Adipose tissue (tissue), 3 donors: Measurements from ENCODE around the gene IL20RA. TPM values are rescaled to one million over a fixed set of nuclear protein-coding genes. Genes with fewer than 3 reads are reported as not detected.

Experiments used
- H3K27ac ChIP-seq: one replicate; pipeline ENCODE4 v1.5.1; 2013; ENCODE audit warnings: low read depth, low read length
- WGBS, 3 donors: extraction: QIAGEN DNeasy Blood & Tissue Kit; methylation state at CpG; one replicate each; pipeline ENCODE4 v1.1.7; 2013; 5-methylcytosine and 5-hydroxymethylcytosine counted together
- polyA plus RNA-seq, 3 donors: library from polyadenylated mRNA; stranded (reverse); fragments of 200-250 nt; gene quantifications; one replicate each; pipeline ENCODE4 v1.2.3, GENCODE V29; 2013
- donor health status: healthy with polysubstance abuse.
- donor health status: Bipolar disorder and iron deficiency.
- donor health status: healthy.

The IL20RA gene
- polyA plus RNA-seq, 3 donors: 1.0 to 3.3 (median 1.5) TPM

DNA sequence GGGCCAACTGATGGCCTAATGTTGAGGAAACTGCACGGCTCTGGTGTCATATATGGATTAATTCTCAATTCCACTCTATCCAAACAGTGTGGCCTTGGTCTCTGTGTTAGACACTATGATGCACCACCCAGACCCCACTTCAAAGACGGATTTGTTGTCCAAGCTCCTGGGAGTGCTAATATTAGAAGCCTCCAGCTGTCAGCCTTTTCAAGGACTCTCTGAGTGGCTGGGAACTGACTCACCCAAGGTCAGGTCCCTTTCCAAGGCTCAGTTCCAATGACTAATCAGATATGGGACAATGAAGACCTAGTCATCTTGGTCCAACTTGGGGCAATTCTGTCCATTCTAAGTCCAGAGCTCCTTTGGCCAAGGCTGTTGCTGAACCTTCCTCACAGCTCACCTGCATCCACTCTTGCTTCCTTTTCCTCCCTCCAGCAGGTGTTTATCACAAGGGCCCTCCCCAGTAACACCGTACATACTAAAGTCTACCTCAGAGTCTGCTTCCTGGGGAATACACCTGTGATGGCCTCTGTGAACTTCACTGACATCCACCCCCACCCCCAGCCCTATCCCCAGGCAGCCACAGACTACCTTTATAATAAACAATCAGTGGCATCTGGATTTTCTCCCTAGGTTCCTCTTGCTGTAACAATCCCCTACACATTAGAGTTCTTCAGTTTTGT is 7.2 kb upstream of the IL20RA start:
- 63 to 87% (median 75%) methylated on average over 3 of the region's 3 CpGs for WGBS, 3 donors
- H3K27ac ChIP-seq: no peak overlapping the region

- WGBS, 3 donors: 58 to 77% (median 61%) methylated on average over 2 of the region's 2 CpGs
- H3K27ac ChIP-seq: no peak overlapping the region
Measured at GRCh38 chr6:137049095-137049494, 4.3 kb upstream of the IL20RA start.

- no peak overlapping the region for H3K27ac ChIP-seq
- 71 to 82% (median 72%) methylated on average over 5 of the region's 5 CpGs for WGBS, 3 donors
Measured at GRCh38 chr6:137046871-137047412, 2.2 kb upstream of the IL20RA start.

GRCh38 chr6:137045222-137045789 is 541 bp upstream of the IL20RA start:
- 89 to 96% (median 95%) methylated on average over 7 of the region's 7 CpGs for WGBS, 3 donors
- no peak overlapping the region for H3K27ac ChIP-seq

DNA sequence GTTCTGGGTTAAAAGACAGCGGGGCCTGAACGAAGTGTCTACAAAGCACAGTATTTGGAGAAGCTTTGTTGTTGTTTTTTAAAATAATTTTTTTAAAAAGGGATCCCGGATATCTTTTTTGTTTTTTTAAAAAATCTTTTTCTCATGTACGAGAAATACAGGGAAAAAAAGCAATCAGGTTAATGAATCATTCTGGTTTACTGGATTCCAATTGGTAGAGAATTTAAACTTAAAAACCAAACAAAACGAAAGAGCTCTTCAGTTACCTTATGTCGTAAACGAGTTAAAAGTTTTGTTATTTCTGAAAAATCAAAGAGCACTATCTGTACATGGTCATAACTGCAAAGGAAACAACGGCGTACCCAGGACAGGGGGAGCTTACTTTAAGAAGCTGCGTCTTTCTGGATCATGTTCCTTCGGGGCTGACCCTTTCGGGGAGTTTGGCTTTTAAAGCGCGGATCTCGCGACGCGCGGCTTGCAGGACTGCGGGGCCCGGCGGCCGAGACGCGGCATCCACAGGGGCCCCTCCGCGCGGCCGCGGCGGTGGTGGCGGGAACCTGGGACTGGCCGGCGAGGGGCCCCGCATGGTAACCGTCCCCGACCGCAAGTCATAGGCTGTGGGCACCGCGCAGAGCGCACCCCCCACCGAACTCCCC is 927 bp downstream of the IL20RA start:
- no peak overlapping the region for H3K27ac ChIP-seq
- WGBS, 3 donors: 3 to 5% (median 5%) methylated on average over 35 to 42 of the region's 42 CpGs

GRCh38 chr6:137040393-137040792 is 4.4 kb downstream of the IL20RA start:
- no peak overlapping the region for H3K27ac ChIP-seq

- H3K27ac ChIP-seq: no peak overlapping the region
- 77 to 86% (median 80%) methylated on average over 4 of the region's 4 CpGs for WGBS, 3 donors
Measured at GRCh38 chr6:137039010-137039409, 5.8 kb downstream of the IL20RA start.

- no peak overlapping the region for H3K27ac ChIP-seq
- WGBS, 3 donors: 66 to 78% (median 76%) methylated on average over 6 of the region's 6 CpGs
Measured at GRCh38 chr6:137036566-137037300, 8.0 kb downstream of the IL20RA start.

DNA sequence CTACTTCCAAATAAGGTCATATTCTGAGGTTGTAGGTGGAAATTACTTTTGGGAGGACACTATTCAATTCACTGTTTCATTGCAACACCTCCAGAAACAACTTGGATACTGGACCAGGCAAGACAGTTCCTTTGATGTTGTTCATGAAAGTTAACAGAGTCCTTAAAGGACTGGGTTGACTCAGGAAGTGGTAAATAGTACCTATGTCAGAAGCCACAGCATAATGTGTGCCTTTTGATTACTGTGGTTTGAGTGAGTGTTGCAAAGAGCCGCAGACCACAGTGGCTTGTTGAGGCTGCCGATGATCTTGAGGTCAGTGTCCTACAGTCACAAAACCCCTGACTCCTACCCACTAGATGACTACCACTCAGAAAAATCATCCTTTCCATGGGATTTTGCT is 10.9 kb downstream of the IL20RA start:
- H3K27ac ChIP-seq: no peak overlapping the region
- WGBS, 3 donors: 56 to 87% (median 68%) methylated on average over 2 of the region's 2 CpGs

DNA sequence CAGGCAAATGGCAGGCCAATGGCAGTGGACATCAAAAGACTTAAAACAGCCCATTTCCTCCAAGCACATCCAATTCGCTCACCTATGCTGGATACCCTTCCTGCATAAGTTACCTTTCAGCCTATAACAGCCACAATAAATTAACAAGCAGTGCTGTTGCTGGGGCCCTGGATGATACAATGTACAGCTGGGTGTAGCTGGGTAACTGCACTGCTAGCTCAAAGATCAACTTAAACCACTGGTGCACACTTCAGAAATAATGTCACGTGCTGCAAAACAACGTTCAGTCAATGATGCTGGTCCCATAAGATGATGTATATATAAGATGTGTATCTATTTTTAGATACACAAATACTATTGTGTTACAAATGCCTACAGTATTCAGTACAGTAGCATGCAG is 13.6 kb downstream of the IL20RA start:
- H3K27ac ChIP-seq: no peak overlapping the region
- 76 to 90% (median 80%) methylated on average over 3 of the region's 3 CpGs for WGBS, 3 donors

- WGBS, 3 donors: 49 to 51% (median 50%) methylated on average over 2 of the region's 2 CpGs
- no peak overlapping the region for H3K27ac ChIP-seq
Measured at GRCh38 chr6:137028912-137029311, 15.9 kb downstream of the IL20RA start.

GRCh38 chr6:137025786-137026730 is 18.7 kb downstream of the IL20RA start:
- no peak overlapping the region for H3K27ac ChIP-seq
- 59 to 74% (median 65%) methylated on average over 8 of the region's 8 CpGs for WGBS, 3 donors

GRCh38 chr6:137024237-137024990 is 20.4 kb downstream of the IL20RA start:
- WGBS, 3 donors: 64 to 87% (median 84%) methylated on average over 3 of the region's 3 CpGs
- no peak overlapping the region for H3K27ac ChIP-seq

DNA sequence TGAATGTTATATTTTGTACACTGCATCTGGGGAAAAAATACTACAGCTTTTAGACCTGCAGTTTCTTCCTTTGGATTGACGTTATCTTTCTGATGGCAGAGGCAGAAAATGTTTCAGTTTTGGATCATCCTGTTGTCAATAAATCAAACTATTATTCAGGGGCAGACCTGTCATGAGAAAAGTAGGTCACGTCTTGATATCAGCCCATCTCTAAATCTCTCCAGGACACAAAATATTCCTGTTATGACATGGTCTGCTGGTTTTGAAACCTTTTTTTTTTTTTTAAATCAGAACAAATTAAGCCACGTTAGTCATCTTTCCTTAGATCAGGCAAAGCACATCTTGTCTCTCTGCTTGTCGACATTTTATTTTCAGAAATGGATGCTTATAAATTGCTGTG is 24.0 kb downstream of the IL20RA start:
- WGBS, 3 donors: 64 to 83% (median 72%) methylated on average over 4 of the region's 4 CpGs
- H3K27ac ChIP-seq: no peak overlapping the region

- no peak overlapping the region for H3K27ac ChIP-seq
- WGBS, 3 donors: 47 to 61% (median 60%) methylated on average over 4 of the region's 4 CpGs
Measured at GRCh38 chr6:137019476-137020272, 25.1 kb downstream of the IL20RA start.

DNA sequence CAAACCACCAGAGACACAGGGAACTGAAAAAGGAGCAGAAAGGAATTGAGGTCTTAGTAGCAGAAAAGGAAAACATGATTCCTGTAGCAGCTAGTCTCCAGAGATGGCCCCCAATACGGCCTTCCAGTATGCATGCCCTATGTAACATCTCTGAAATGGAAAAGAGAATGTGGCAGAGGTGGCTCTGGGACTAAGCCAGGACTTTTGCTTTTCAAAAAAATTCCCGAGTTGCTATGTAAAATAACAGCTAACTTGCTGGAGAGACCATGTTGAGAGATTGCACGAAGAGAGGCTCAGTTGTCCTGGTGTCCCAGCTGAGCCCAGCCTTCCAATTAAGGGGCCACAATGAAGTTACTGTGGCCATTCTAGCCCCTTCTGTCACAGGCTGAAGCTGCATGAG is 27.7 kb downstream of the IL20RA start:
- 56 to 71% (median 70%) methylated on average over 3 of the region's 3 CpGs for WGBS, 3 donors

GRCh38 chr6:137016356-137016755 is 28.4 kb downstream of the IL20RA start:
- 40 to 57% (median 51%) methylated on average over 2 of the region's 2 CpGs for WGBS, 3 donors
- no peak overlapping the region for H3K27ac ChIP-seq

More for the DNA sequence above, 27.7 kb downstream of the IL20RA start:
- H3K27ac ChIP-seq: no peak overlapping the region
